Activated naive CD4-positive, alpha-beta T cell (primary cell): ENCODE results near the gene ENHO.

Experiments
- DNase-seq, 4 experiments: peaks; one replicate each; lab custom pipeline; 2025; lab: John Stamatoyannopoulos, UW

ENHO gene

GRCh38 chr9:34475097-34475496 lies 47.7 kb downstream of the ENHO start:
- DNase-seq = no peak
